Measurements from ENCODE around the gene ARHGEF7.

DNA sequence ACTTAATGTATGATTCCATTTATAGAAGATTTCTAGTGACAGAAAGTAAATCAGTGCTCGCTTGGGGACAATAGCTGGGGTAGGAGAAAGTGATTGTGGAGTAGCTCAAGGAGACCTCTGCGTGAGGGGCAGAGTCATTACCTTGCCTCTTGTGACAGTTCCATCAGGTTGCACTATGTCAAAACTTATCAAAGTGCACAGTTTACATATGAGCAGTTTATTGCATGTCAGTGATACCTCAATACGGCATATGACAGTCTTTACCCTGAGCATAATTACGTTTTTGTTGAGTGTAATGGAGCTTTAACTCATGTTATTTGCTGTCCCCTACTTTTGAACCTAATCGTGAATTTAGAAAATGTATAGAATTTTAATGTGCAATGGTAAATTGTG, 15.0 kb downstream of the ARHGEF7 start:
- TF ChIP-seq, protein P1, sequence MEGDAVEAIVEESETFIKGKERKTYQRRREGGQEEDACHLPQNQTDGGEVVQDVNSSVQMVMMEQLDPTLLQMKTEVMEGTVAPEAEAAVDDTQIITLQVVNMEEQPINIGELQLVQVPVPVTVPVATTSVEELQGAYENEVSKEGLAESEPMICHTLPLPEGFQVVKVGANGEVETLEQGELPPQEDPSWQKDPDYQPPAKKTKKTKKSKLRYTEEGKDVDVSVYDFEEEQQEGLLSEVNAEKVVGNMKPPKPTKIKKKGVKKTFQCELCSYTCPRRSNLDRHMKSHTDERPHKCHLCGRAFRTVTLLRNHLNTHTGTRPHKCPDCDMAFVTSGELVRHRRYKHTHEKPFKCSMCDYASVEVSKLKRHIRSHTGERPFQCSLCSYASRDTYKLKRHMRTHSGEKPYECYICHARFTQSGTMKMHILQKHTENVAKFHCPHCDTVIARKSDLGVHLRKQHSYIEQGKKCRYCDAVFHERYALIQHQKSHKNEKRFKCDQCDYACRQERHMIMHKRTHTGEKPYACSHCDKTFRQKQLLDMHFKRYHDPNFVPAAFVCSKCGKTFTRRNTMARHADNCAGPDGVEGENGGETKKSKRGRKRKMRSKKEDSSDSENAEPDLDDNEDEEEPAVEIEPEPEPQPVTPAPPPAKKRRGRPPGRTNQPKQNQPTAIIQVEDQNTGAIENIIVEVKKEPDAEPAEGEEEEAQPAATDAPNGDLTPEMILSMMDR (IDR thresholded peaks at IDR 0.05; ENCODE audit: poor library complexity), result no peak
- TF ChIP-seq EZH2 (IDR thresholded peaks at IDR 0.05; ENCODE audit: borderline replicate concordance), result no peak
- no peak for TF ChIP-seq EZH2phosphoT487 (IDR thresholded peaks at IDR 0.05; ENCODE audit: low read depth, severe bottlenecking, unreplicated experiment)
